Testis (tissue), 3 donors: ENCODE results near the gene ARID1A. TPM values are rescaled to one million over a fixed set of nuclear protein-coding genes. Genes with fewer than 3 reads are reported as not detected.
A peak's percentile ranks its signal among the peaks of the same experiment; 100 is the strongest.

ENCODE experiments used
- DNase-seq: peaks from one replicate; pipeline ENCODE4 v3.0.0-alpha.2; 2019
- H3K27ac ChIP-seq, 2 donors: fragments of 200-600 bp; sonication (generic); one replicate each; pipeline ENCODE4 v1.5.1; 2019
- H3K27me3 ChIP-seq: fragments of 200-600 bp; sonication (generic); one replicate; pipeline ENCODE4 v1.5.1; 2019
- H3K36me3 ChIP-seq: fragments of 200-600 bp; sonication (generic); one replicate; pipeline ENCODE4 v1.5.1; 2017; ENCODE audit warnings: low read depth; ENCODE audit errors: missing control alignments
- H3K4me1 ChIP-seq: fragments of 200-600 bp; sonication (generic); one replicate; pipeline ENCODE4 v1.5.1; 2019
- H3K4me3 ChIP-seq, 2 donors: fragments of 200-600 bp; sonication (generic); one replicate each; pipeline ENCODE4 v1.5.1; 2017 to 2019
- H3K9me3 ChIP-seq: fragments of 200-600 bp; sonication (generic); one replicate; pipeline ENCODE4 v1.5.1; 2017
- POLR2A ChIP-seq: fragments of 450-650 bp; IDR thresholded peaks from one replicate; pipeline ENCODE4 v1.6.1; 2017; ENCODE audit warnings: antibody characterized with exemption, mild to moderate bottlenecking, moderate library complexity
- WGBS, 2 donors: methylation state at CpG; one replicate each; pipeline ENCODE4 v1.1.5; 2018; 5-methylcytosine and 5-hydroxymethylcytosine counted together
- intact Hi-C: fragments of 100-400 bp; cut with DNase I; formaldehyde crosslinking; loops from one replicate; pipeline ENCODE4 v1.15.1; 2023; ENCODE audit warnings: low total_unique reads
- polyA plus RNA-seq: library from polyadenylated mRNA; stranded (reverse); fragments of 350-450 nt; fragmentation: Illumina TruSeq; extraction: RNeasy Lipid Tissue Mini Kit (QIAGEN cat#74804); gene quantifications from one replicate; pipeline ENCODE4 v1.2.3, GENCODE V29; 2014; ENCODE audit warnings: low read depth, low replicate concordance; ENCODE audit not compliant: insufficient read depth
- total RNA-seq, 2 donors: library from RNA; depleted of rRNA; stranded (reverse); fragments of >200 nt; gene quantifications; one replicate each; pipeline ENCODE4 v1.2.3, GENCODE V29; 2016
- TF ChIP-seq, protein P1 (sequence below), 3 experiments: fragments of 450-650 bp in 2 of 3; fragments of 200-600 bp in 1 of 3; sonication (generic) in 1 of 3; IDR thresholded peaks; one replicate each; pipeline ENCODE4 v1.5.1; 2016 to 2019; ENCODE audit warnings: antibody characterized with exemption in 3 of 3, mild to moderate bottlenecking in 2 of 3, moderate library complexity in 1 of 3

ARID1A gene
- total and polyA plus RNA-seq, 3 donors from 2014 or later = 53.7 to 119 (median 106) TPM

DNA sequence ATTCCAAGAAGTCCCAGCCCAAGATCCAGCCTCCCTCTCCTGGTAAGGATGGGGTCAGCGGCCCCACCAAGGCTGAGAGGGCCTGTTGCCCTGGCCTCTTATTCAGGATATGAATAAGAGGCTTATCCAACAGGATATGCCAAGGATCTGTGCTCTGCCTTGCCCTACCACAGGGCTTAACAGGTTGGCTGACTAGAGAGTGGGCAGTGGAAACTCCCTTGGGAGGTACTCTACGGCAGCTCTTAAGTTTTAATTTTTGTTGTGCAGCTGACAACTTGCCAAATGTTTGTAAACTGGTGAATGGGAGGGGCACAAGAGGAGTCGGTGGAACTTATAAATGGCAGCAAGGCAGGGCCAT, 75.4 kb downstream of the ARID1A start:
- Histone ChIP-seq H3K4me3 (no peak overlapping the region), H3K4me1 (peaks cover 14% of the 10 kb centered on the region), H3K9me3 (no peaks in the 10 kb centered on the region), H3K36me3 (no peaks in the 10 kb centered on the region), H3K27me3 (no peaks in the 10 kb centered on the region), H3K27ac (no peak overlapping the region)
- TF ChIP-seq POLR2A = no peak
- TF ChIP-seq, protein P1, sequence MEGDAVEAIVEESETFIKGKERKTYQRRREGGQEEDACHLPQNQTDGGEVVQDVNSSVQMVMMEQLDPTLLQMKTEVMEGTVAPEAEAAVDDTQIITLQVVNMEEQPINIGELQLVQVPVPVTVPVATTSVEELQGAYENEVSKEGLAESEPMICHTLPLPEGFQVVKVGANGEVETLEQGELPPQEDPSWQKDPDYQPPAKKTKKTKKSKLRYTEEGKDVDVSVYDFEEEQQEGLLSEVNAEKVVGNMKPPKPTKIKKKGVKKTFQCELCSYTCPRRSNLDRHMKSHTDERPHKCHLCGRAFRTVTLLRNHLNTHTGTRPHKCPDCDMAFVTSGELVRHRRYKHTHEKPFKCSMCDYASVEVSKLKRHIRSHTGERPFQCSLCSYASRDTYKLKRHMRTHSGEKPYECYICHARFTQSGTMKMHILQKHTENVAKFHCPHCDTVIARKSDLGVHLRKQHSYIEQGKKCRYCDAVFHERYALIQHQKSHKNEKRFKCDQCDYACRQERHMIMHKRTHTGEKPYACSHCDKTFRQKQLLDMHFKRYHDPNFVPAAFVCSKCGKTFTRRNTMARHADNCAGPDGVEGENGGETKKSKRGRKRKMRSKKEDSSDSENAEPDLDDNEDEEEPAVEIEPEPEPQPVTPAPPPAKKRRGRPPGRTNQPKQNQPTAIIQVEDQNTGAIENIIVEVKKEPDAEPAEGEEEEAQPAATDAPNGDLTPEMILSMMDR (IDR thresholded peaks at IDR 0.05) = no peak
- 47% methylated on average over 2 to 3 of the region's 3 CpGs for WGBS, 2 donors
- intact Hi-C loops = no loop called here
- no peak for DNase-seq

DNA sequence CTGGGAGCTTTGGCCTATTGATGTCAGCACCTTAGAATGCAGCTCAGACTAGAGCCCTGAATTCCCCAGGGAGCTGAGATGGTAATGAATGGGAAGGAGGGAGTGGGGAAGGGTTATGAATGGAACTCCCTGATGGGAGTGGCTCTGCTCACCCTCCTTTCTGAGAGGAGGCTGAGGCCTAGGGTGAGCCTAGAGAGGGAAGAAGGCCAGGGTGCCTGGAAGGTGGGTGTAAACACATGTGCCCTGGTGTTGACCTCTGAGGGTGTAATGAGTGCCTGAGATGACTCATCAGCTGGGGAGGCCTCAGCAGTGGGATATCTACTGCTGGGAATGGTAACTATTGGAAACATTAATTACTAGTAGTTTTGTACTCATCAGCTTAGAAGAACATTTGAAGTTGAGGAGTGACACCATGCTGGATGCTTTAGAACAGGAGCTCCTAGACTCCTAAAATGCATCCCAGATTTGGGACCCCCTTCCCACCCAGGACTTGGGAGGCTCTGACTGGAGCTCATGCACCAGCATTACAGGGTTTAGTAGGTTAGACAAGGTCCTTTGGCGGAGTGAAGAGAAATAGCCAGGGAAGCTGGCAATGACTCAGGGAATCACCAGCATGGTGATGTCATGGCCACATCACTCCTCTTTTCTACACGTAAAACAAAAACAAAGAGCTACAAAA, 76.0 kb downstream of the ARID1A start:
- no peak for TF ChIP-seq POLR2A
- TF ChIP-seq, protein P1 (IDR thresholded peaks at IDR 0.05) = no peak
- peak; percentile 66 for DNase-seq
- Histone ChIP-seq H3K27ac (no peak overlapping the region), H3K36me3 (no peaks in the 10 kb centered on the region), H3K9me3 (no peaks in the 10 kb centered on the region), H3K4me3 (no peak overlapping the region), H3K4me1 (peaks cover 14% of the 10 kb centered on the region), H3K27me3 (no peaks in the 10 kb centered on the region)
- intact Hi-C loops = no loop called here
- WGBS, 2 donors = 76 to 86% methylated on average over 2 of the region's 2 CpGs

DNA sequence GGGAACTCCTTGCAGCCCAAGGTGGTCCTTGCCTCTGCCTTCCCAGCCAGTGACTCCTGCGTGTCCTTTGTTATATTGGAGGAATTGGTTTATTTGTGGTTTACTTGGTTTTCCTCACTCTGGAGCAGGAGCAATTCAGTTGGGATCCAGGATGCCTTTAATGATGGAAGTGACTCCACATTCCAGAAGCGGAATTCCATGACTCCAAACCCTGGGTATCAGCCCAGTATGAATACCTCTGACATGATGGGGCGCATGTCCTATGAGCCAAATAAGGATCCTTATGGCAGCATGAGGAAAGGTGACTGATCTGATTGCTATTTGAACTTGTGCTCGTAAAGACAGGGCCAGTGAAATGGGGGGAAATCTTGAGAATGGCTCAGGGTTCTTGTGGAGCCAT, 76.9 kb downstream of the ARID1A start:
- TF ChIP-seq, protein P1 (IDR thresholded peaks at IDR 0.05) = no peak
- no peak for TF ChIP-seq POLR2A
- intact Hi-C loops = no loop called here
- Histone ChIP-seq H3K36me3 (no peaks in the 10 kb centered on the region), H3K9me3 (no peaks in the 10 kb centered on the region), H3K4me3 (no peak overlapping the region), H3K27ac (no peak overlapping the region), H3K4me1 (peaks cover 14% of the 10 kb centered on the region), H3K27me3 (no peaks in the 10 kb centered on the region)
- WGBS, 2 donors = 91 to 94% methylated on average over 4 of the region's 4 CpGs
- no peak for DNase-seq

DNA sequence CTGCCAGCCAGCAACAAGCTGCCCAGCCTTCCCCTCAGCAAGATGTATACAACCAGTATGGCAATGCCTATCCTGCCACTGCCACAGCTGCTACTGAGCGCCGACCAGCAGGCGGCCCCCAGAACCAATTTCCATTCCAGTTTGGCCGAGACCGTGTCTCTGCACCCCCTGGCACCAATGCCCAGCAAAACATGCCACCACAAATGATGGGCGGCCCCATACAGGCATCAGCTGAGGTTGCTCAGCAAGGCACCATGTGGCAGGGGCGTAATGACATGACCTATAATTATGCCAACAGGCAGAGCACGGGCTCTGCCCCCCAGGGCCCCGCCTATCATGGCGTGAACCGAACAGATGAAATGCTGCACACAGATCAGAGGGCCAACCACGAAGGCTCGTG, 78.6 kb downstream of the ARID1A start:
- H3K27ac ChIP-seq = no peak overlapping the region
- WGBS, 2 donors = 94 to 100% methylated on average over 5 to 13 of the region's 13 CpGs
- H3K27me3 ChIP-seq = no peaks in the 10 kb centered on the region
- H3K4me1 ChIP-seq = peaks cover 10% of the 10 kb centered on the region
- TF ChIP-seq, protein P1 (IDR thresholded peaks at IDR 0.05) = no peak
- no peak for TF ChIP-seq POLR2A
- H3K9me3 ChIP-seq = no peaks in the 10 kb centered on the region
- peaks cover 1% of the 10 kb centered on the region for H3K36me3 ChIP-seq
- no peak for DNase-seq
- no peak overlapping the region for H3K4me3 ChIP-seq
- intact Hi-C loops = no loop called here

DNA sequence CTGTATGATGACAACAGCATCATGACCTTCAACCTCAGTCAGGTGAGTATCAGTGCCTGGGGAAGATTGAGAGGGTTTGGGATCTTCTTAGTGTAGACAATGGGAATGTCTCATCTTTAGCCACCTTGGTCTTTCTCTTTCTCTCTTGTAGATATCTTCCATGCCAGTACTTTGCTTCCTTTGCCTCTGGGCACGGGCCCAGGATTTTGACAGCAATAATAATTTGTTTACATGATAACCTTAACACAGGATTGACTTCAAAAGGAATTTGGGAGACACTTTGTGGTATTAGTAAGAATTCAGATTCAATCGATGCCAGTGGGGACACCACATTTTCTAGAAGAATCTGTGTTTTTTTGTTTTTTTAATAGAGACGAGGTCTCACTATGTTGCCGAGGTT, 79.9 kb downstream of the ARID1A start:
- Histone ChIP-seq H3K9me3 (no peaks in the 10 kb centered on the region), H3K27ac (no peak overlapping the region), H3K4me1 (peaks cover 10% of the 10 kb centered on the region), H3K27me3 (no peaks in the 10 kb centered on the region), H3K4me3 (no peak overlapping the region), H3K36me3 (peaks cover 4% of the 10 kb centered on the region)
- WGBS, 2 donors = 80 to 81% methylated on average over 4 of the region's 4 CpGs
- TF ChIP-seq, protein P1 (IDR thresholded peaks at IDR 0.05) = no peak
- TF ChIP-seq POLR2A = no peak
- no peak for DNase-seq
- intact Hi-C loops = no loop called here
